Endothelial cell of umbilical vein (primary cell): ENCODE results near the gene UBE2E1. TPM values are rescaled to one million over a fixed set of nuclear protein-coding genes. Genes with fewer than 3 reads are reported as not detected.

Experiments used
- BruUV-seq: library from RNA; stranded (reverse); fragments of 400-500 nt; replicated peaks from 2 replicates; lab custom pipeline; 2021; lab: Mats Ljungman, UMichigan
- CTCF ChIA-PET: fragments of 300-600, 350-600 bp; sonication (Branson Sonifier 250); formaldehyde crosslinking; loops from one replicate; lab custom pipeline; 2021; ENCODE audit warnings: antibody characterized with exemption, inconsistent platforms; lab: Charles Lee
- POLR2A ChIA-PET: fragments of 300-600, 350-600 bp; sonication (Branson Sonifier 250); formaldehyde crosslinking; loops from one replicate; lab custom pipeline; 2021; ENCODE audit warnings: antibody characterized with exemption, inconsistent platforms; lab: Charles Lee
- DNase-seq: peaks from one replicate; pipeline ENCODE4 v3.0.0-alpha.2; 2011; ENCODE audit warnings: low read depth, low spot score
- FAIRE-seq: peaks from 2 replicates; lab custom pipeline; 2011; peaks lifted over from hg19 to GRCh38; lab: Jason Lieb, UNC
- H2AFZ ChIP-seq: 2 replicates; pipeline ENCODE4 v1.6.0; 2012; ENCODE audit warnings: low read depth, low read length, control low read depth, inconsistent platforms
- H3K27ac ChIP-seq: 2 replicates; pipeline ENCODE4 v1.5.1; 2011; ENCODE audit warnings: low read depth, mild to moderate bottlenecking, control low read depth, low read length, moderate library complexity; ENCODE audit not compliant: insufficient read depth
- H3K27me3 ChIP-seq, 2 experiments: 2 replicates each; pipeline versions ENCODE4 v1.6.0 to v1.6.1; 2011; ENCODE audit warnings: low read length in 2 of 2, mixed read lengths in 1 of 2; ENCODE audit not compliant: control insufficient read depth in 2 of 2, insufficient read depth in 2 of 2
- H3K36me3 ChIP-seq, 2 experiments: 2 replicates in 1 of 2; 3 replicates in 1 of 2; pipeline ENCODE4 v1.5.1; 2011; ENCODE audit warnings: low read length in 2 of 2, mild to moderate bottlenecking in 1 of 2, moderate library complexity in 1 of 2; ENCODE audit not compliant: control insufficient read depth in 2 of 2, insufficient read depth in 2 of 2; ENCODE audit errors: extremely low read depth in 1 of 2
- H3K4me1 ChIP-seq: 3 replicates; pipeline ENCODE4 v1.5.1; 2011; ENCODE audit warnings: mild to moderate bottlenecking, low read length; ENCODE audit not compliant: control insufficient read depth, insufficient read depth; ENCODE audit errors: extremely low read depth
- H3K4me2 ChIP-seq: 2 replicates; pipeline ENCODE4 v1.6.1; 2011; ENCODE audit warnings: low read length, control low read depth, mixed read lengths; ENCODE audit not compliant: insufficient read depth
- H3K4me3 ChIP-seq, 3 experiments: fragments of 200-600 bp in 1 of 3; sonication (generic), shearing (Covaris generic) in 1 of 3; replicated peaks in 1 of 3; 2 replicates each; pipeline ENCODE4 v1.5.1; 2011 to 2016; ENCODE audit warnings: control low read depth in 3 of 3, low read length in 3 of 3, mild to moderate bottlenecking in 2 of 3, inconsistent platforms in 1 of 3, low read depth in 1 of 3, moderate library complexity in 1 of 3; ENCODE audit not compliant: insufficient read depth in 1 of 3
- H3K79me2 ChIP-seq: 2 replicates; pipeline ENCODE4 v1.6.0; 2012; ENCODE audit warnings: low read length, inconsistent platforms; ENCODE audit not compliant: control insufficient read depth, insufficient read depth
- H3K9ac ChIP-seq: replicated peaks from 2 replicates; pipeline ENCODE3; 2011; ENCODE audit warnings: low read length, control low read depth; ENCODE audit not compliant: insufficient read depth; ENCODE audit errors: extremely low read depth
- H3K9me1 ChIP-seq: replicated peaks from 3 replicates; pipeline ENCODE4 v1.6.0; 2011; ENCODE audit warnings: mild to moderate bottlenecking, low read length; ENCODE audit not compliant: control insufficient read depth, insufficient read depth; ENCODE audit errors: extremely low read depth
- H3K9me3 ChIP-seq: replicated peaks from 2 replicates; pipeline ENCODE4 v1.5.1; 2012; ENCODE audit warnings: low read length, inconsistent platforms; ENCODE audit not compliant: control insufficient read depth, insufficient read depth
- H4K20me1 ChIP-seq: replicated peaks from 2 replicates; pipeline ENCODE3; 2011; ENCODE audit warnings: mild to moderate bottlenecking, low read length; ENCODE audit not compliant: control insufficient read depth, insufficient read depth; ENCODE audit errors: extremely low read depth
- CTCF ChIP-seq, 2 donors: IDR thresholded peaks; 1 replicate in 1 of 2; 2 replicates in 1 of 2; pipeline ENCODE4 v1.5.1; 2011; ENCODE audit warnings: low read length in 2 of 2, mild to moderate bottlenecking in 2 of 2, moderate library complexity in 2 of 2, control low read depth in 1 of 2, inconsistent platforms in 1 of 2, low read depth in 1 of 2; ENCODE audit not compliant: insufficient read depth in 1 of 2; ENCODE audit errors: extremely low read depth in 1 of 2
- EZH2 ChIP-seq: IDR thresholded peaks from 2 replicates; pipeline ENCODE4 v1.6.1; 2012; ENCODE audit warnings: borderline replicate concordance, low read depth, mild to moderate bottlenecking, moderate library complexity, low read length, inconsistent platforms; ENCODE audit not compliant: severe bottlenecking
- FOS ChIP-seq: IDR thresholded peaks from 2 replicates; pipeline ENCODE4 v1.6.1; 2011; ENCODE audit warnings: mild to moderate bottlenecking, low read length, moderate library complexity, borderline replicate concordance; ENCODE audit not compliant: insufficient read depth
- GATA2 ChIP-seq: IDR thresholded peaks from 2 replicates; pipeline ENCODE4 v1.7.0; 2011; ENCODE audit warnings: low read depth, mild to moderate bottlenecking, moderate library complexity, mixed read lengths, low read length; ENCODE audit not compliant: insufficient read length, insufficient read depth
- JUN ChIP-seq: IDR thresholded peaks from 2 replicates; pipeline ENCODE4 v1.6.1; 2011; ENCODE audit warnings: borderline replicate concordance, low read depth; ENCODE audit not compliant: insufficient read length, insufficient read depth
- MAX ChIP-seq: IDR thresholded peaks from 2 replicates; pipeline ENCODE4 v1.6.1; 2011; ENCODE audit not compliant: insufficient read depth, insufficient read length
- MYC ChIP-seq: IDR thresholded peaks from one replicate; pipeline ENCODE4 v1.6.1; 2011; ENCODE audit warnings: mild to moderate bottlenecking, low read depth, low read length
- POLR2A ChIP-seq: IDR thresholded peaks from 2 replicates; pipeline ENCODE4 v1.6.1; 2012; ENCODE audit warnings: low read depth, mild to moderate bottlenecking, control low read depth, low read length
- POLR2AphosphoS5 ChIP-seq: IDR thresholded peaks from 2 replicates; pipeline ENCODE4 v1.6.1; 2012; ENCODE audit warnings: low read depth, mild to moderate bottlenecking, control low read depth, low read length, moderate library complexity; ENCODE audit not compliant: insufficient read depth
- dilution Hi-C: fragments of 300-500 bp; cut with MboI; formaldehyde crosslinking; loops from one replicate; pipeline ENCODE4 v1.15.0; 2019; ENCODE audit warnings: low sequenced_read_pairs; ENCODE audit not compliant: extremely low pct_ligation_motif_present
- intact Hi-C: fragments of 100-400 bp; cut with micrococcal nuclease; formaldehyde crosslinking; loops from one replicate; pipeline ENCODE4 v1.10.0; 2022
- polyA plus RNA-seq, 4 experiments: library from polyadenylated mRNA; depleted of rRNA in 3 of 4; stranded (reverse) in 3 of 4; unstranded in 1 of 4; fragments of >200 nt; gene quantifications; 2 replicates each; pipeline versions ENCODE4 v1.2.1 to v1.2.3, GENCODE V29; 2011 to 2012; ENCODE audit warnings: missing spikeins in 1 of 4
- total RNA-seq: library from RNA; stranded (reverse); gene quantifications from 2 replicates; pipeline ENCODE4 v1.2.3, GENCODE V29; 2021

UBE2E1 gene
- total and polyA plus RNA-seq, 2 donors (not counting 3 experiments of a cell fraction or from before 2014, with no cell fraction given) = 72.7 to 114 TPM

- Histone ChIP-seq H3K4me1 (no peaks in the 10 kb centered on the region), H3K4me2 (no peak overlapping the region), H3K9me1 (no peaks in the 10 kb centered on the region), H2AFZ (no peak overlapping the region), H4K20me1 (no peaks in the 10 kb centered on the region), H3K27ac (no peak overlapping the region), H3K27me3 (peaks cover 0 to 3% of the 10 kb centered on the region in 2 experiments), H3K79me2 (no peaks in the 10 kb centered on the region), H3K4me3 (no peak overlapping the region), H3K9me3 (no peaks in the 10 kb centered on the region), H3K36me3 (no peaks in the 10 kb centered on the region), H3K9ac (no peak overlapping the region)
- dilution Hi-C loops = no loop called here
- ChIA-PET POLR2A (no interaction called here), CTCF (no interaction called here)
- no TSS peak for BruUV-seq
- no peak for TF ChIP-seq FOS
- no peak for TF ChIP-seq GATA2
- no peak for TF ChIP-seq POLR2AphosphoS5
- no peak for TF ChIP-seq JUN
- no peak for TF ChIP-seq EZH2
- TF ChIP-seq CTCF (IDR thresholded peaks at IDR 0.05; ENCODE audit: extremely low read depth in 1 of 2, insufficient read depth in 1 of 2, low read depth in 1 of 2, low read length in 2 of 2) = no peak
- no peak for TF ChIP-seq MYC
- TF ChIP-seq POLR2A = no peak
- TF ChIP-seq MAX = no peak
- FAIRE-seq (no peak), DNase-seq (no peak)
- intact Hi-C loops = no loop called here
Observed at GRCh38 chr3:23793528-23794134, 12.1 kb upstream of the UBE2E1 start.
